GM12872 (cell line): ENCODE data around the gene NEDD4.

Experiments
- CTCF ChIP-seq: IDR thresholded peaks from 3 replicates; pipeline ENCODE4 v1.5.1; 2011; ENCODE audit warnings: low read depth, mild to moderate bottlenecking, low read length, moderate library complexity; ENCODE audit not compliant: insufficient read depth

The NEDD4 gene

GRCh38 chr15:55784286-55784685 lies 209.1 kb downstream of the NEDD4 start:
- no peak for TF ChIP-seq CTCF

- no peak for TF ChIP-seq CTCF
These were observed 210.5 kb downstream of the NEDD4 start for GRCh38 chr15:55782901-55783300.

GRCh38 chr15:55780292-55780691 lies 213.1 kb downstream of the NEDD4 start:
- no peak for TF ChIP-seq CTCF

GRCh38 chr15:55778932-55779331 lies 214.5 kb downstream of the NEDD4 start:
- TF ChIP-seq CTCF = no peak
